ENCODE data around the gene TMEM145.
A peak's percentile ranks its signal among the peaks of the same experiment; 100 is the strongest.

TMEM145 gene

DNA sequence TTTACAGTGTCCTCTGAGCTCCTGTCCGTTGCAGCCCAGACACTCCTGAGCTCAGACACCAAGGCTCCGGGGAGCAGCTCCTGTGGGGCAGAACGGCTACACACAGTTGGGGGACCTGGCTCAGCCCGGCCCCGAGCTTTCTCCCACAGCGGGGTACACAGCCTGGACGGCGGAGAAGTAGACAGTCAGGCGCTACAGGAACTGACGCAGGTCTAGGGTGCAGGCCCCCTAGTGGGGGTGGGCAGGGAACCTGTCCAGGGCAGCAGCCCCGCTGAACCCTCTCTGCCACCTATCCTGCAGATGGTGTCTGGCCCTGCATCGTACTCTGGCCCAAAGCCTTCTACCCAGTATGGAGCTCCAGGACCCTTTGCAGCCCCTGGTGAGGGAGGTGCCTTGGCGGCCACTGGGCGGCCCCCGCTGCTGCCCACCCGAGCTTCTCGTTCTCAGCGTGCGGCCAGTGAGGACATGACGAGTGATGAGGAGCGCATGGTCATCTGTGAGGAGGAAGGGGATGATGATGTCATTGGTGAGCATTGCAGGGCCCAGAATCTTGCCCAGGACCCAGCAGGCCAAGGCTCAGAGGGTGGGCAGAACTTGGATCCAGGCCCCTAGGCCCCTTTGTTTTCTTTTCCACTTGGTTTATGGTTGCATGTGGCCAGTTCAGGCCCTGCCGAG, 24.1 kb upstream of the TMEM145 start:
- no peak for DNase-seq (ENCODE audit: low read depth in 2 of 2)

DNA sequence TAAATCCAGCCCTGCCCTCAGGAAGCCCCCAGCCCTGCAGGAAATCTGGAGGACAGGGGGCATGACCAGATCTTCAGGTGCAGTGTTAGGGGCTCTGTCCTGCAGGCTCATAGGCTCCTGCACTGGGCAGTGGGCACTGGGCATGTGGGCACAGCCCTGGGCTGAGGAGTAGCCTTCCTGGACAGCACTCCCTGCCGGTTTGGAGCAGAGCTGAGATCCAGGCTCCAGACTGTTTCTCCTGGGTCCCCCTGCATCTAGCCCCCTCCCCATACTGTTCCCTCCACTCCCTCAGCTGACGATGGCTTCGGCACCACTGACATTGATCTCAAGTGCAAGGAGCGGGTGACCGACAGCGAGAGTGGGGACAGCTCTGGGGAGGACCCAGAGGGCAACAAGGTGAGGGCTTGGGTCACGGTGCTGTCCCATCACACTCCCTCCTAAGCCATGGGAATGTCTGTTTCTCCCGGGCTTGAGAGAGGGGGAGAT, 23.5 kb upstream of the TMEM145 start:
- DNase-seq (ENCODE audit: low read depth in 2 of 2): no peak

DNA sequence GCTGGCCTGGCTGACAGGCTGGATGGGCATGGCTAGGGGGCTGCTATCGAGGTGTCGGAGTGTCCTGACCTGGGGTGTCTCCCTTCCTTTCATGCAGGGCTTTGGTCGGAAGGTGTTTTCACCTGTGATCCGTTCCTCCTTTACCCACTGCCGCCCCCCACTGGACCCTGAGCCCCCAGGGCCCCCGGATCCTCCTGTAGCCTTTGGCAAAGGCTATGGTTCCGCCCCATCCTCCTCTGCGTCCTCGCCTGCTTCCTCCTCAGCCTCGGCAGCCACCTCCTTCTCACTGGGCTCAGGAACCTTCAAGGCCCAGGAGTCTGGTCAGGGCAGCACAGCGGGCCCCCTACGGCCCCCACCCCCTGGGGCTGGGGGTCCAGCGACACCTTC, 23.0 kb upstream of the TMEM145 start:
- no peak for DNase-seq (ENCODE audit: low read depth in 2 of 2)

- no peak for DNase-seq (ENCODE audit: low read depth in 2 of 2)
Measured at GRCh38 chr19:42290523-42291434, 22.3 kb upstream of the TMEM145 start.

GRCh38 chr19:42291435-42291810, 21.7 kb upstream of the TMEM145 start:
- DNase-seq (ENCODE audit: low read depth in 2 of 2): no peak

- no peak for DNase-seq (ENCODE audit: low read depth in 2 of 2)
Measured at GRCh38 chr19:42292042-42292960, 20.8 kb upstream of the TMEM145 start.

DNA sequence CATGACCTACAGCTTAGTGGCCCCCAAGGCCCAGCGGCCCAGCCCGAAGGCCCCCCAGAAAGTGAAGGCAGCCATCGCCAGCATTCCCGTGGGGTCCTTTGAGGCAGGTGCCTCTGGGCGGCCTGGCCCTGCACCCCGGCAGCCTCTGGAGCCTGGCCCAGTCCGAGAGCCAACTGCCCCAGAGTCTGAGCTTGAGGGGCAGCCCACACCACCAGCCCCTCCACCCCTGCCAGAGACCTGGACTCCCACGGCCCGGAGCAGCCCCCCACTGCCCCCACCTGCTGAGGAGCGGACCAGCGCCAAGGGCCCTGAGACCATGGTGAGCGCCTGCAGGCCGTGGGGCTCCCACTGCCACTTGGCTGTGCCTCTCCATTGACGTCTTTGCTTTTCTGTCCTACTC, 20.1 kb upstream of the TMEM145 start:
- DNase-seq (ENCODE audit: low read depth in 2 of 2): no peak

GRCh38 chr19:42293540-42293939, 19.6 kb upstream of the TMEM145 start:
- DNase-seq (ENCODE audit: low read depth in 2 of 2): no peak

DNA sequence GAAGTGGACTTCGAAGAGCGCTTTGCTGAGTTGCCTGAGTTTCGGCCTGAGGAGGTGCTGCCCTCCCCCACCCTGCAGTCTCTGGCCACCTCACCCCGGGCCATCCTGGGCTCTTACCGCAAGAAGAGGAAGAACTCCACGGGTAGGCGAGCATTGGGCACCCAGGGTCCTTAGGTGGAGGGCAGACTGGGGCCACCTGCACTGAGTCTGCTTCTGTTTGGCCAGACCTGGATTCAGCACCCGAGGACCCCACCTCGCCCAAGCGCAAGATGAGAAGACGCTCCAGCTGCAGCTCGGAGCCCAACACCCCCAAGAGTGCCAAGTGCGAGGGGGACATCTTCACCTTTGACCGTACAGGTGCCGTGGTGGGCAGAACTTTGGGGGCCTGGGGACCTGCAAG, 19.2 kb upstream of the TMEM145 start:
- no peak for DNase-seq (ENCODE audit: low read depth in 2 of 2)

DNA sequence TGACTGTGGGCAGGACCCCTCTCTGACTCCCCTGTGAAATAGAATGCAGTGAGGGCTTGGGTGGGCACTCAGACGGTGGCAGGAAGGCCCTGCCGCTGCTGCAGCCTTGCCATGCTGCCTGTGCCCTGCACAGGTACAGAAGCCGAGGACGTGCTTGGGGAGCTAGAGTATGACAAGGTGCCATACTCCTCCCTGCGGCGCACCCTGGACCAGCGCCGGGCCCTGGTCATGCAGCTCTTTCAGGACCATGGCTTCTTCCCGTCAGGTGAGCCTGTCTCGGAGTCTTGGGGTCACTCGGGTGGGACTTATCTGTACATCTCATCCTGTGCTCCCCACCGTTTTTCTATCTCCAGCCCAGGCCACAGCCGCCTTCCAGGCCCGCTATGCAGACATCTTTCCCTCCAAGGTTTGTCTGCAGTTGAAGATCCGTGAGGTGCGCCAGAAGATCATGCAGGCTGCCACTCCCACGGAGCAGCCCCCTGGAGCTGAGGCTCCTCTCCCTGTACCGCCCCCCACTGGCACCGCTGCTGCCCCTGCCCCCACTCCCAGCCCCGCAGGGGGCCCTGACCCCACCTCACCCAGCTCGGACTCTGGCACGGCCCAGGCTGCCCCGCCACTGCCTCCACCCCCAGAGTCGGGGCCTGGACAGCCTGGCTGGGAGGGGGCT, 18.5 kb upstream of the TMEM145 start:
- DNase-seq (ENCODE audit: low read depth in 2 of 2): no peak

- DNase-seq (ENCODE audit: low read depth in 2 of 2): no peak
Measured at GRCh38 chr19:42295342-42295741, 17.8 kb upstream of the TMEM145 start.

- DNase-seq (ENCODE audit: low read depth in 2 of 2): peak; percentile 80 to 91
Measured at GRCh38 chr19:42295831-42296525, 17.1 kb upstream of the TMEM145 start.

- DNase-seq (ENCODE audit: low read depth in 2 of 2): no peak
Measured at GRCh38 chr19:42297039-42297438, 16.1 kb upstream of the TMEM145 start.

- no peak for DNase-seq (ENCODE audit: low read depth in 2 of 2)
Measured at GRCh38 chr19:42301646-42302203, 11.4 kb upstream of the TMEM145 start, which contains the start of gene PRR19. Gene PRR19 (plus strand): TSS chr19:42302132. CDS start chr19:42309585, 7,453 bp downstream.

- no peak for DNase-seq (ENCODE audit: low read depth in 2 of 2)
Measured at GRCh38 chr19:42303101-42303464, 10.0 kb upstream of the TMEM145 start.

DNA sequence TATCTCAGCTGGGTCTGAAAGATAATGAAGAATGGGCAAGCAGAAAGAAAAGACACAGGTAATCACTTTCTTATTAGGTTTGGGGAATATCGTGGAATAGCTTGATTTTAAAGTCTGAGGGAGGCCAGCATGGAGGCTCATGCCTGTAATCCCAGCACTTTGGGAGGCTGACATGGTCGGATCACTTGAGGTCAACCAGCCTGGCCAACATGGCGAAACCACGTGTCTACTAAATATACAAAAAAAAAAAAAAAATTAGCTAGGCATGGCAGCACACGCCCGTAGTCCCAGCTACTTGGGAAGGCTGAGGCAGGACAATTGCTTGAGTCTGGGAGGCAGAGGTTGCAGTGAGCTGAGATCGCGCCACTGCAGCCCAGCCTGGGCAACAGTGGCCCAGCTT, 9.2 kb upstream of the TMEM145 start:
- no peak for DNase-seq (ENCODE audit: low read depth in 2 of 2)

DNA sequence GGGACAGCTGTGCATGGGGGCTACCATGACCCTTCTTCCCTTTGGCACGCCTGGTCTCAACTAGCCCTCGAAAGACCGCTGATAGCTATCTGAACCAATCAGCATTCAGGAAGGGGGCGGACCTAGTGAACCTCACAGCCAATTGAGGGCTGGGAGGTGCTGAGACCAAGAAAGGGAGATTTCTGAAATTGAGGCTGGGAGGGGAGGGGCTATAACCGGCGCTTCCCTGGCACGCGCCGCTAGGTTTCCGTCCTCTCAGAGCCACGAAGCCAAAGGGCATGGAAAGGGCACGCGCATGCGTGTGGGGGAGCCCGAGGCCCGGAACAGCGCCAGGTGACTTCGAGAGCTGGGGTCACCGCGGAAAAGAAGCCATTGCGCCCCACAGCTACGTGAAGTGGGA, 6.5 kb upstream of the TMEM145 start:
- DNase-seq (ENCODE audit: low read depth in 2 of 2): no peak

DNA sequence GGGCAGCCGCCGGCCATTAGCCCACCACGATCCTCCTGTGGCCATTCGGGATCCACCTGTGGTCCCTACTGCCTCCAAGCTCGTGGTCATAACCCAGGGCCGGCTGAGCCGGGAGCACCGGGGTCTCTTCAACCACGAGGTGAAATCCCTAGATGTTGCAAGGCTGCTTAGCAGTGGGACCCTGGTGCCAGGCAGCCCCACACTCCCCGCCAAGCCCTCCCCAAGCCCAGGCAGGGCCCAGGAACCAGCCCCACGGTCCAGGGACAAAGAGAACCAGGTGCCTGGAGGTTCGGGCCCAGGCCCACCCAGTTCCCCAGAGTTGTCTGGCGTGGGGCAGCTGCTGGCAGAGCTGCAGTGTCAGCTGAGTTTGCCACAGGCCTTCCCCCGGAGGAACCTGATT, 3.4 kb upstream of the TMEM145 start:
- DNase-seq (ENCODE audit: low read depth in 2 of 2): no peak

- no peak for DNase-seq (ENCODE audit: low read depth in 2 of 2)
Measured at GRCh38 chr19:42311657-42312056, 1.5 kb upstream of the TMEM145 start.

GRCh38 chr19:42312370-42312769, 739 bp upstream of the TMEM145 start:
- DNase-seq (ENCODE audit: low read depth in 2 of 2): no peak
